Activated T-cell treated with anti-CD3 and anti-CD28 coated beads, Interleukin-2, amount 50 U/mL, for 1 hour (primary cell): ENCODE results near the gene TLCD4.
A peak's percentile ranks its signal among the peaks of the same experiment; 100 is the strongest.
"Not testable (repeated sequence)": the region's sequence is repeated elsewhere in the genome, so short reads cannot be mapped to it uniquely, and the experiment has no call there.

Experiments used
- DNase-seq: peaks from one replicate; pipeline ENCODE4 v3.0.0-alpha.2; 2020

Gene TLCD4

GRCh38 chr1:95117207-95118066, at the start of gene TLCD4:
Gene TLCD4 (plus strand): TSS chr1:95117355. CDS start chr1:95143902, 26,547 bp downstream.
- peak; percentile 62 for DNase-seq

DNA sequence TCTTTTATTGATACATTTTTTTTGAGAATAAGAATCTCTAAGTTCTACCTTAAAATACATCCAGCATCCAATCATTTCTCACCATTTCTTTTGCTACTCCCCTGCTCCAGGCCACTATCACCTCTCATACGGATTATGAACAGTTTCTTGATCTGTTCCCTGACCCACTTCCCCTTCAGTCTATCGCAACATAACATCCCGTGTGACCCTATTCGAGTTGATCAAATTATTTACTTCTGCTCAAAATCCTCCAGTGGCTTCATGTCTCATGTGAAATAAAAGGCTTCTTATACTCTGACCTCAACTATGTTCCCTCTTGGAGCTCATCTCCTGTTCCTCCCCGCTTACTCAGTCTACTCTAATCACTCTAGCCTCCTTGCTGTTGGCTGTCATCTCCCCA, 49.6 kb upstream of the TLCD4 start:
- no peak for DNase-seq

- no peak for DNase-seq
Observed at GRCh38 chr1:95068956-95069709, 48.0 kb upstream of the TLCD4 start.

DNA sequence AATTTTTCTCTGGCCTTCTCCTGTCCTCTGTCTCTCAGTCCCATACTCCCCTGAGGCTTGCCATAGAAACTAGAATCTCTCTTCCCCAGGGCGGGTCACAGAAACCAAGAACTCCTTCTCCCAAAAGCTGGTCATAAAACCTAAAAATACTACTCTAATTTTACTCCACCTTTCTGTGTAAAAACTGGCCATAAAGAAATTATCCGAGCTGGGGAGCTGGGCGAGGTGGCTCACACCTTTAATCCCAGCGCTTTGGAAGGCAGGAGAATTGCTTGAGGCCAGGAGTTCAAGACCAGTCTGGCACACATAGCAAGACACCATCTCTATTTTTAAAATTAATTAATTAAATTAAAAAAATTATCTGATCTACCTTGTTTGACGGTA, 47.5 kb upstream of the TLCD4 start:
- no peak for DNase-seq

GRCh38 chr1:95071539-95071938, 45.6 kb upstream of the TLCD4 start:
- no peak for DNase-seq

DNA sequence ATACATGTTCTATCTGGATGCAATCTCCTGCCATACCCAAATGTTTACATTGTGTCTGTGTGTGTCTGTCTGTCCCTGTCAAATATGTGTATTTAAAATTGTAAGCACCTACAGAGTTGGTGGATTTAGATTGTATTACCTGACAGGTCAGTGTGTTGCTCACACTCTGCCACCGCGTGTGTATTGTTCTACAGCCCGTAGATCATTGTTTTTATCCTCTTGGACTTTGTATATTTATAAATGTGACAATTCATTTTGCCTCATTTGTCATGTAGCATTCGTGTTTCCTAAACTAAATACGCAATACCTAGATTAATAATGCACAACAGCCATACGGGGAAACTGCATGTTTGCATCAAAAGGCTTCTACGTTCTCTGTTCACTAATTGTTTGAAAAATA, 45.0 kb upstream of the TLCD4 start:
- DNase-seq, result no peak

GRCh38 chr1:95072532-95073419, 44.4 kb upstream of the TLCD4 start, which contains the start of gene ALG14:
Gene ALG14 (minus strand): TSS chr1:95072951. CDS start chr1:95072898, 53 bp downstream.
- DNase-seq, result peak; percentile 92

DNA sequence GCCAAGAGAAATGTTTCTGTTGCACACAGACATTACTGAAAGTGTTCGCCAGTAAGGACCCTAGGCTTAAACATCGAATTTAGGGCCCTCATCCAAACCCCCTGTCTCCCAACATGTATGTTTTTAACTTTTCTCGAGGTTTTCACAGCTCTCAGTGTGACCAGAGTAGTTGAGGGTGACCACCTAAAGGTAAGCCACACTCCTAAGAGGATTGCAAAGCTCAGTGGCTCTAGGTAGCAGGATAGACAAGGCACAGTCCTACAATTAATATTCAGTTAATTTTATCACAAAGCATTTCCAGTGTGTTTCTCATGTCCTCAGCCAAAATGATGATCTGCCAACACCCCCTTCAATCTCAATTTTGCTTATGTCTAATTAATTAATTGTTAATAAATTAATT, 43.7 kb upstream of the TLCD4 start:
- no peak for DNase-seq

GRCh38 chr1:95076034-95076433, 41.1 kb upstream of the TLCD4 start:
- no peak for DNase-seq

DNA sequence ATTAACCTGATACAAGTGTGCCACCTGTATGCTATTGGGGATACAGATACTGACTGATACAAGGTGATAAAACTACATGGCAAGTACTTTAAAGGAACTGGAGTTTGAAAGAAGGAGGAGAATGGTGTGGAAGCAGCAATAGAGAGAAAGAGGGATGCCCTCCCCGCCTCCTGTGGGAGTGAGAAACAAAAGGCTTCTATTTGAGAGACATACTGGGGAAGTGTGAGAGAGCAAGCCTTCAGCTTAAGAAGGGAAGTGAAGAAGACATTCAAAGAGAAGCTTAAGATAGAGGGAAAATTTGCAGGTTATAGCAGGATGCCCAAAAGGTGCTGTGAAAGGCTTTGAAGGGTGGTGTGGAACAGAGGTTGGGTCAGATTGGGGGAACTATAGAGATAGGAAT, 36.7 kb upstream of the TLCD4 start:
- no peak for DNase-seq

- no peak for DNase-seq
Observed at GRCh38 chr1:95080879-95081278, 36.3 kb upstream of the TLCD4 start.

DNA sequence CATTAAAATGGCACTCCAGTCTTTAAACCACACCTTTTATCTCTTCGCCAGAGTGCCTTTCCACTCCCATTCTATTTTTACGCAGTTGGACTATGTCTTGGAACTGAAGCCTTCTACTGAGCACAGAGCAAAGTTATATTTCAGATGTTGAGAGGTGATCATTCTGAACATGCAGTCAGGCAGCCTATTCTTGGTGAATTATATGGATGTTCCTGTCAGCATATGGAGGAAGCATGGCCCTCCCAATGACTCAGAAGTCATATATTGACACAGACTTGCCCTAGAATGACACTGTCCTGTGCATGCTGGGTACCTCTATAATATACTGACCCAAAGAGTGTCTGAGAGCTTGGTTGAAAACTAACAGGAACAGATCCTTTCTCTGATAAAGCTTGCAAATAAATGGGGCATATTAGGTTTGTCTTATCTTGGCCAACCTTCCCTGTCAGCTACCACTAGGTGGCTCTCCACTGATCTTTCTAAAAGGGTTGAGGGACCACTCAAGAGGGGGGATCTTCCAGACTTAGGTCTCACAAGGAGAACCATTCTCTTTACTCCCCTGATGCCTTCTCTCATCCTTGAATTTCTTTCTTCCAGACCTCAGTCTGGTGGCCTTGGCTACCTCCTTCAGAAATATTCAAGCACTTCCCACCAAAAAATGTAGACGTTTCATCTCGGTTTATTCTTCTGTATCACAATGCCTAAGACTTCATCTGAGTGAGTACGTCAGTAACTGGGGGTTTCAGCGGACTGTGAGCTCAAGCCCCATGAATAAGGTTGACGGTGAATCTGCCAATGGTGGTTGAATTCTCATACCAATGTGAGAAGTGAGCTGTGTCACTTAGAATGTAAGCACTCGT, 32.6 kb upstream of the TLCD4 start:
- DNase-seq, result no peak

- no peak for DNase-seq
Observed at GRCh38 chr1:95085376-95085775, 31.8 kb upstream of the TLCD4 start.

DNA sequence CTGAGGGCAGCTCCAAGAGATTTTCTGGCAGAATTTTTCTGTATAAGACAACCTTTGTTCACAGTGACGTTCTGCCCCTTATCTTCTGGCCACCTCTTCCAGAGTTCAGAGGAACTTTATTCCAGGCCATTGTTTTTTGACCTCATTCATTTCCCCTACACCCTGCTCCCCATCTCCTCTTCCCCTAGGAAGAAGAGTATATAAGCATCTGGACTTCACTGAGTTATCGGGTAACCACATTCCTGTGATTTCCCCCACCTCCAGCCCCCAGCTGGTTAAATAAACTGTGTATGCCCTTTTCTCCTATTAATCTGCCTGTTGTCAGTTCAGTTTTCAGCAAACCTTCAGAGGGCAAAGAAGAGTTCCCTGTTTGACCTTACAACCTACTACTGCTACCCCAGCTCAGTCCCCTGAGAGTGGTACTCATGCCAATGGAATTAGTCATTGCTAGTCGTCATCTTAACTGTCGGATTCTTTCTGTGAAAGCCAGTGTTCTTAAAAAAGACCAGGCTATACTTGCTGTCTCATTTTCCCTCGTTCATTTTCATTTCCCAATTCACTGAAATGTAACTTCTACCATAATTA, 30.1 kb upstream of the TLCD4 start:
- DNase-seq, result no peak

GRCh38 chr1:95088303-95088702, 28.9 kb upstream of the TLCD4 start:
- no peak for DNase-seq

GRCh38 chr1:95089650-95090287, 27.4 kb upstream of the TLCD4 start:
- DNase-seq, result no peak

DNA sequence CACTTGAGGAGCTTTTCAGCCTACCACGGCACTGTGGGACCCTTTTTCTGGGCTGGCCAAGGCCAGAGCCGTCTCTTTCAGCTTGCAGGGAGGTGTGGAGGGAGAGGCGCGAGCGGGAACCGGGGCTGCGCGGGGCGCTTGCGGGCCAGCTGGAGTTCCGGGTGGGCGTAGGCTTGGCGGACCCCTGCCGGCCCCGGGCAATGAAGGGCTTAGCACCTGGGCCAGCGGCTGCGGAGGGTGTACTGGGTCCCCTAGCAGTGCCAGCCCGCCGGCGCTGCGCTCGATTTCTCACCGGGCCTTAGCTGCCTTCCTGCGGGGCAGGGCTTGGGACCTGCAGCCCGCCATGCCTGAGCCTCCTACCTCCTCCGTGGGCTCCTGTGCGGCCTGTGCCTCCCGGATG, 25.9 kb upstream of the TLCD4 start:
- not testable (repeated sequence) for DNase-seq

- not testable (repeated sequence) for DNase-seq
Observed at GRCh38 chr1:95092891-95093290, 24.3 kb upstream of the TLCD4 start.

GRCh38 chr1:95093296-95093695, 23.9 kb upstream of the TLCD4 start:
- no peak for DNase-seq

- no peak for DNase-seq
Observed at GRCh38 chr1:95094923-95095322, 22.2 kb upstream of the TLCD4 start.

DNA sequence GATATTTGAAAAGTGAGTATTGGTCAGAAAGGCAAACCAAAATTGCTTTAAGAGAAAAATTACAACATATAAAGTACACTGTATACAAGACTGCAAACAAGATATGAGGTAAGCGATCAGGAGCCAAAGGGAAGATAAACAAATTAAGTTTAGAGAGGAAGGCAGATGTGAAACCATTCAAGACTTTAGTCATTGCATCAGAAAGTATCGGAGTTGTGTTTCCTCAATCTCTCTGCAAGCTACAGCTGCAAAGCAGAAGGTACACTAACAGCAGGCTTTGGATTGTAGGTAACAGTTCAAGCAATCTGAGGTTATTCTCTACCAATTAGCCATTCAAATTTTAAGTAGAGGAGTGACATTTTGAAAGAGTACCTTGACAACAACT, 21.3 kb upstream of the TLCD4 start:
- DNase-seq, result no peak
